ENCODE measurements around the gene TMEM151A.

GRCh38 chr11:66322732-66323427 is 31.2 kb downstream of the TMEM151A start:
- no peak for TF ChIP-seq CTCF (IDR thresholded peaks at IDR 0.05)
- no peak for TF ChIP-seq POLR2A (IDR thresholded peaks at IDR 0.05)

Data from Peyer's patch (tissue), 4 donors.